GM19395 (cell line): Measurements from ENCODE around the gene TRIM7.
"Not testable (repeated sequence)": the region's sequence is repeated elsewhere in the genome, so short reads cannot be mapped to it uniquely, and the experiment has no call there.

Experiments used
- ATAC-seq: cut with Tn5 transposase; IDR thresholded peaks from one replicate; pipeline ENCODE4 v1.9.1; 2021; ENCODE audit warnings: mild to moderate bottlenecking, moderate library complexity; ENCODE audit not compliant: unreplicated experiment

TRIM7 gene

GRCh38 chr5:181173420-181174342 is 31.3 kb downstream of the TRIM7 start:
- ATAC-seq, result peak; percentile 73

GRCh38 chr5:181173027-181173419 is 32.0 kb downstream of the TRIM7 start:
- ATAC-seq, result peak; percentile 39

GRCh38 chr5:181171782-181172181 is 33.2 kb downstream of the TRIM7 start:
- no peak for ATAC-seq

GRCh38 chr5:181170996-181171395 is 34.0 kb downstream of the TRIM7 start:
- ATAC-seq, result no peak

GRCh38 chr5:181170237-181170825 is 34.7 kb downstream of the TRIM7 start:
- no peak for ATAC-seq

- ATAC-seq, result peak; percentile 47
Measured at GRCh38 chr5:181169459-181170236, 35.3 kb downstream of the TRIM7 start.

- no peak for ATAC-seq
Measured at GRCh38 chr5:181168595-181169118, 36.3 kb downstream of the TRIM7 start.

GRCh38 chr5:181167814-181168488 is 37.0 kb downstream of the TRIM7 start:
- no peak for ATAC-seq

GRCh38 chr5:181166812-181167733 is 37.9 kb downstream of the TRIM7 start:
- no peak for ATAC-seq

GRCh38 chr5:181164076-181164952 is 40.7 kb downstream of the TRIM7 start:
- ATAC-seq, result no peak

GRCh38 chr5:181163487-181164075 is 41.4 kb downstream of the TRIM7 start:
- ATAC-seq, result no peak

- ATAC-seq, result no peak
Measured at GRCh38 chr5:181161534-181162175, 43.3 kb downstream of the TRIM7 start.

- ATAC-seq, result not testable (repeated sequence)
Measured at GRCh38 chr5:181160755-181161533, 44.1 kb downstream of the TRIM7 start.

GRCh38 chr5:181160152-181160754 is 44.7 kb downstream of the TRIM7 start:
- no peak for ATAC-seq

GRCh38 chr5:181159286-181160151 is 45.5 kb downstream of the TRIM7 start:
- ATAC-seq, result peak; percentile 74

- ATAC-seq, result no peak
Measured at GRCh38 chr5:181158869-181159268, 46.1 kb downstream of the TRIM7 start.
